ENCODE data around the gene FSCN2. TPM values are rescaled to one million over a fixed set of nuclear protein-coding genes. Genes with fewer than 3 reads are reported as not detected.

Gene FSCN2
- polyA plus RNA-seq, 10 donors: 1.6 to 3.8 (median 2.3) TPM

- peak; percentile 96 to 97 (median 97) for DNase-seq
These were observed 15.4 kb upstream of the FSCN2 start, which contains the start of gene ACTG1 for GRCh38 chr17:81512562-81513371. TSS of gene ACTG1 (minus strand) at chr17:81512799. CDS start at chr17:81512354, 445 bp downstream.

DNA sequence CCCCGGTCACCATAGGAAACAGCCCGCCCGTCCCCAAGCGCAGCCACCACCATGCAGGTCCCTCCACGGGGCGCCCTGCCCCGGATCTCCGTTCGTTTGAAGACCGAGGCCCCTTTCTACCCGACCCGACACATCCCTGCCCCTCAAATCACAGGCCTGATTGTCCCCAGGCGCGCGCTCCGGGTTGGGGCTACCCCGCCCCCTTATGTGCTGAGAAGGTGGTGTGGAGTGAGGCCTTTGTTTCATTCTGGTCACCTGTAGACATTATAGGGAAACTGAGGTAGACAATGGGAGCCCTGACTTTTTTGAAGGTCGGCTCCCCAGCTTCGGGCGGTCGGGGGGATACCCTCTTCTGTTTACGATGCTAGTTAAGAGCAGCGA, 14.8 kb upstream of the FSCN2 start:
- DNase-seq: peak; percentile 54 to 90 (median 64)

DNA sequence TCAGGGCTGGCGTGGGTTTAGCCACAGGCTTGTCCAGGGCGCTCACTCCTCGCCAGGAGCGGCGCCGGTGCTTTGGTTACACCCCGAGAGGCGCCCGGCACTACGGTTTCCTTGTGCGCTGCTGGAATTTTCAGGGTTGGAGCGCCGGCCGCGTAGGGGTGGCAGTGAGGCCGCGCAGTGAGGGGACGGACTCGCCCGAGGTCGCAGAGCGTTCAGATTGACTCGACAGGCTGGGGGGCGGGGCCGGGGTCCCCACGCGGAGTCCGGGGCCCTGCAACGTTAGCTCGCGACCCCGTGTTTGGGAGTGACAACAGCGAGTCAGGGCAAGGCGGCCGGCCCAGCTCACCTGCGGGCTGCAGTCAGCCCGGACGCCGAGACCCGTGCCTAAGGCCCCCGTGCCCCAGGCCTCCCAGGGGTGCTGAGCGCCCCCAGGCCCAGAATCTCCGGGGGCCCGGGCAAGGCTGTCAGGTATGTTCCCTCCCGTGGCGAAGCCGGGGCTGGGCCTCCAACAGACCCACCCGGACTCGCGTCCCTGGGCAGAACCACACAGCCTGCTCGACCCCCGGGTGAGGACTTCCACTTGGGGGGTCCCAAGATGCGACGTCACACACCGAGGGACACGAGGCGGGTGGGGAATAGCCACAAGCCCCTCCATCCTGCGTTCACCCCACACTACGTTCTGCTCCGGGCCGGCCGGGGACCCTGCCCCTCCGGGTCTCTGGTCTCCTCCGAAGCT, 14.3 kb upstream of the FSCN2 start:
- DNase-seq: peak; percentile 66 to 88 (median 70)

DNA sequence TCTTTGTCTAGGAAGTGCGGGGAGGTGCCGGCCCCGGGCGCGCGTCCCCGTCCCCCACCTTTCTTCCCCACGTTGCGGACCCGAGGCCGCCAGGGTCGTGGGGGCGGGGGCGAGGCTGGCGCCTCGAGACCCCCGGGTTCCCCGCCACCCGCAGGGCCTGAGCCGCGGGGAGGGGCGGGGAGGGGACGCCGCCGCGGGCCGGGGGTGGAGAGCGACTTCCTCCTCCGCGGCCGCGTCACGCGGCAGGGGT, 13.8 kb upstream of the FSCN2 start:
- no peak for DNase-seq

DNA sequence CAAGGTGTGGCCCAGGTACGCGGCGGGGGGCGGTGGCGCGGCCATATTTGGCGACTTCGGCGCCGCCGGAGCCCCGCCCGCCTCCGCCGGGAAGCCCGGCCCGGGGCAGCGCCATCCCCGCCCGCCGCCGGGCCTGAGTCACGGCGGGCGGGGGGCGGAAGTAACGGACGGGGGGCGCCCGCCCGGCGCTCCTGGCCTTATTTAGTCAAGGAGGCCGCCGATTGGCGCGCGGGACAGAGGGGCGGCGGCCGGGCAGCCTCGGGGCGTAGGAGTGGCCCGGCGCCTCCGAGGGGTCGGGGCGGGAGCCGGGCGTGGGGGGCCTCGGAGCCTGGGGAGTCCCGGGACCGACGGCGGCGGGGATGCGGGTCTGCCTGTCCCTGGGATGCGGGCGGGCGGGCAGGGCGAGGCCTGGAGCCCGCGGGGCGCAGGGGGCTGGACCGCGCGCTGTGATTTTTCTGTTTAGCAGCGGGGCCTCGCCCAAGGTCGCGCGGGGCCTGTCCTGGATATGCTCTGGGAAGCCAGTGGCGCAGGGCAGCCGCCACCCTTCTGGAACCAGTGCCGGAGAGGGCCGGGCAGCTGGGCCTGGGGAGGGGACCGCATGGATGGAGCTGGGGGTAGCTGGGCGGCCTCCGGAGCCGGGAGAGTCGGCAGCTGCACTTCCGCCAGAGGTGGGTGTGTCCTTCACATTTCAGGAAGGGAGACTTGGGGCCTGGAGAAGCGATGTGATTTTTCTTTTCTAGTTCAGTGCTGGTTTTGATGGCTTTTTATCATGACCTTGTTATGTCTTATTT, 13.2 kb upstream of the FSCN2 start:
- DNase-seq: peak; percentile 80 to 92 (median 91)

- DNase-seq: no peak
These were observed 12.6 kb upstream of the FSCN2 start for GRCh38 chr17:81515530-81516041.

DNA sequence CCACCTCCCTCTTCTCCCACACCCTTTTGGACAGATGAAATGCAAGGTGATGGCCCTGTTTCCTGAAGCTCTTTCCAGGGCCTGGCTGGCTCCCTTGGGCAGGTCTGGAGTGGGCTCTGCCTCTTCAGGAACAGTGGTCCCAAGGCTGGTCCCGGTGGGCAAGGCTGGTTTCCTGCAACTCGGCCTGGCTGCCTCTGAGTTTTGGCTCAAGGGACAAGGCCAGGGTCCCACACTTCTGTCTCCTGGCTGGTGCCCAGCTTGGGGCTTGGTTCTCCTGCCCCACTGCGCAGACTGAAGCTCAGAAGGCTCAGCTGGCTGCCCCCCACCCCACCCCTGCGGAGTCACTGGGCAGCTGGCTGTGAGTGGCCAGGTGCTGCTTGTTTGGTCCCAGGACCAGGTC, 11.7 kb upstream of the FSCN2 start:
- no peak for DNase-seq

DNA sequence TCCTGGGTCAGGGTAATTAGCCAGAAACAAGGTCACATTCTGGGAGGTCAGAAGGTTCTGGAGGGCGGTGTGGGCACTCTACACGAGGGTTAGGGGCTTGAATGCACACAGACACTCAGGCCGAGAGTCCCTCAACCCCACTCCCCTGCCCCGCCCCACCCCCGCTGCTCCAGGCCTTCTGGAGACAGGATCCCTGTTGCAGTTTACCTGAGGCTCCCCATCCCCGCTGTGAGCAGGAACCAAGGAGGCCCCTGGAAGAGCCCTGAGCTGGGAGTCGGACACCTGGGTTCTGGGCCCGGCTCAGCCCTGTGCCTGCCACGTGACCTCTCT, 11.2 kb upstream of the FSCN2 start:
- DNase-seq: no peak

- DNase-seq: peak in 1 of 3 donors; percentile 16
These were observed 10.7 kb upstream of the FSCN2 start for GRCh38 chr17:81517339-81518112.

GRCh38 chr17:81518113-81518784, 9.9 kb upstream of the FSCN2 start:
- no peak for DNase-seq

- peak in 1 of 3 donors; percentile 56 for DNase-seq
These were observed 9.3 kb upstream of the FSCN2 start for GRCh38 chr17:81518785-81519283.

GRCh38 chr17:81519284-81520020, 8.7 kb upstream of the FSCN2 start:
- DNase-seq: no peak

DNA sequence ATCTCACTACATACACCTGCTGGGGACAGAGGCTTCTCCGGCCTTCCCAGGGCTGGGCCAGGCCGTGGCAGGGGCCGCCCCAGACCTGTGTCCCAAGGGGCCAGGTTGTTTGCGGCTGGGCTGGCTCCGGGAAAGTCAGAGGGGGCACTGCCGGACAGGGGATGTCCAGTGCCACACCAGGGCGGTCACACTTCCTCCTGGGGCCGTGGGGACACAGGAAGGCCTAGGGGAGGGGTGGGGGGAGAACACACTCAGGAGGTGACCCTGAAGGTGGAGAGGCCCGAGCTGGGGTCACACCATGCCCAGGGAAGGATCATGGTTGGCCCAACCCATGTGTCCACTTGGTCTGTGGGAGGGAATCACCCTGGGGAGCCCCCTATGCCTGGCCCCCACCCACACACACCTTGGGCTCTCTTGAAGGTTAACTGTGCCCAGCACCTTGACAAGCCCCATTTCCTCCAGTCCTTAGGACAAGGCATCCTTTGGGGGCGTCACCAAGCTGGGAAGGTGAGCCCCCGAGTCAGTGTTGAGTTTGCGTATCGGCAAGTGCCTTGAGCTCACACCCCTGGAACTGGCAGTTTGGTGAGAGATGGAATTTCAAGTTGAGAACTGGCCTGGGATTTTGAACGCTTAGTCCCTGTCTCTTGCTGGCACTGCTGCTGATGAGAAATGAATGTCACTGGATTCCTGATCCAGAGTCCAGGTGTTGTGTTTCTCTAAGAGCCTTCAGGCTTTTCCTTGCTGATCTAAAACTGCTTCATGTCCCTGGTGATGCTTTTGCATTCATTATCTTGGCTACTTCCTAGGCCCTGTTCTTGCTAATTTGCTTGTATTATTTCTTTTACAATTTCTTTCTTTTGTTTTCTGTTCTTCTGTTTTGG, 7.9 kb upstream of the FSCN2 start:
- DNase-seq: no peak

- DNase-seq: peak in 1 of 3 donors; percentile 71
These were observed 5.4 kb upstream of the FSCN2 start for GRCh38 chr17:81522491-81523401.

GRCh38 chr17:81523402-81524038, 4.7 kb upstream of the FSCN2 start:
- peak in 1 of 3 donors; percentile 72 for DNase-seq

GRCh38 chr17:81524039-81524864, 3.9 kb upstream of the FSCN2 start:
- DNase-seq: no peak

- DNase-seq: no peak
These were observed 3.4 kb upstream of the FSCN2 start for GRCh38 chr17:81524865-81525159.
